Measurements from ENCODE around the gene MYL5.

Gene MYL5

DNA sequence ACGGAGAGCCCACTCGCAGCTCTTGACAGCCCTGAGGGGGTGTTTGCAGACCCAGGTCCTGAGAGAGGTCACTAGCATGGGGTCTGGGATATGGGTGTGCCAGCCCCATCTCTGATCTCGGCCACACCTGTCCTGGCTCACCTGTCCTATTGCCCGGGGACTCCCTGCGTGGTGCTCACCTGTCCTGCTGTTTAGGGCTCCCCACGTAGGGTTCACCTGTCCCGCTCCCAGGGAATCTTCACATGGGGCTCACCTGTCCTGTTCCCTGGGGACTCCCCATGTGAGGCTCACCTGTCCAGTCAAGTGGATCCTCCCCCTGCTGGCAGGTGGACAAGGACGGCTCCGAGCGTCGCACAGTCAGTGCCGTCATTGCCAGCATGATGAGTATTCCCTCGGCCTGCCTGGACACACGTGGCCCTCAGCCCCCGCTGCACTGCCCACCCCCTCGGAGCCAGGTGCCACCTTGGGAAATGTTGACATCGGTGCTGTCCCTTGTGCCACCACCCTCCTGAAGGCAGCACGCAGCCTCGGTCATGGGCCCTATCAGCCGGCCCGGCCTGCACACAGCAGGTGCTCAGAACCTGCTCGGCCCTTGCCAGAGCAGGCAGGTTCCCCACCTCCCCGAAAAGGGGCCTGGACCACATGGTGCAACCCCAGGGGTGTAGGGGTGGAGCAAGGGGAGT lies 8.3 kb downstream of the MYL5 start:
- Histone ChIP-seq H3K9ac (ENCODE audit: insufficient read length, low read depth) (no peak overlapping the region), H3K4me3 (ENCODE audit: insufficient read length, low read depth) (no peak overlapping the region), H3K9me3 (ENCODE audit: insufficient read depth, low read length) (no peaks in the 10 kb centered on the region), H3K27me3 (ENCODE audit: insufficient read depth, insufficient read length) (no peaks in the 10 kb centered on the region), H3K4me1 (ENCODE audit: insufficient read depth, insufficient read length) (peaks cover 41% of the 10 kb centered on the region), H3K36me3 (ENCODE audit: insufficient read depth, insufficient read length, low read length) (no peaks in the 10 kb centered on the region)
- DNase-seq (ENCODE audit: low read depth, low spot score): no peak
- TF ChIP-seq YY1 (IDR thresholded peaks at IDR 0.05; ENCODE audit: insufficient read depth, insufficient read length) (no peak), SUZ12 (IDR thresholded peaks at IDR 0.05; ENCODE audit: extremely low read depth, insufficient read depth, insufficient read length) (no peak), ZNF274 (IDR thresholded peaks at IDR 0.05; ENCODE audit: low read depth, low read length) (no peak)

DNA sequence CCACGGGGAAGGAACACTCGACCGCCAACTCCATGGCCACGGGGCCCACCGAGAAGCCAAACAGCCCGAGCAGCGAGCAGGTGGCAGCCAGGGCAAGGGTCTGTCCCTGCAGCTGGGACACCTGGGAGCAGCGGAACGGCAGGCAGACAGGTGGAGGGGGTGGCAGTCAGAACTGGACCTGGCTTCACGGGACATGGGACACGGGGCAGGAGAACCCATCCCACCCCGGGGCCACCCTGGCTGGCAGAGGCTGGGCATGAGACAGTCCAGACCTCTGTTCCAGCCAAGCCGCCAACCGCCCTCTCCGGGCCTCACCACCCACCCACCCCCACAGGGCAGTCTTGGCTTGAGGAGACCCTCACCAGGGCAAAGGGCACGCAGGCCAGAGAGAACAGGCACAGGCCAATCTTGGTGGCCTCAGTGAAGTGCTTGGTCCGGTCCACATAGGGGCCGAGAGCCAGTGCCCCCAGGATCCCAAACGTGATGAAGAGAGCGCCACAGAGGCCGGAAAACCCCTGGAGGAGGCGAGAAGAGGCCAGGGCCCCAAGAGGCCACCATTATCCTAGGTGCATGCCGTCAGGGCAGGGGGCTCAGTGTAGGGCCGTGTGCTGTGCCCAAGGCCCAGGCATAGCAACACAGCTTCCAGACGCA lies 9.0 kb downstream of the MYL5 start:
- no peaks in the 10 kb centered on the region for H3K9me3 ChIP-seq (ENCODE audit: insufficient read depth, low read length)
- no peak for DNase-seq (ENCODE audit: low read depth, low spot score)
- peaks cover 43% of the 10 kb centered on the region for H3K4me1 ChIP-seq (ENCODE audit: insufficient read depth, insufficient read length)
- H3K9ac ChIP-seq (ENCODE audit: insufficient read length, low read depth): peak overlapping the region; percentile 33
- no peaks in the 10 kb centered on the region for H3K27me3 ChIP-seq (ENCODE audit: insufficient read depth, insufficient read length)
- H3K4me3 ChIP-seq (ENCODE audit: insufficient read length, low read depth): no peak overlapping the region
- no peak for TF ChIP-seq SUZ12 (IDR thresholded peaks at IDR 0.05; ENCODE audit: extremely low read depth, insufficient read depth, insufficient read length)
- TF ChIP-seq ZNF274 (IDR thresholded peaks at IDR 0.05; ENCODE audit: low read depth, low read length): no peak
- no peak for TF ChIP-seq YY1 (IDR thresholded peaks at IDR 0.05; ENCODE audit: insufficient read depth, insufficient read length)
- H3K36me3 ChIP-seq (ENCODE audit: insufficient read depth, insufficient read length, low read length): no peaks in the 10 kb centered on the region

- Histone ChIP-seq H3K27me3 (ENCODE audit: insufficient read depth, insufficient read length) (no peaks in the 10 kb centered on the region), H3K4me1 (ENCODE audit: insufficient read depth, insufficient read length) (peaks cover 48% of the 10 kb centered on the region), H3K4me3 (ENCODE audit: insufficient read length, low read depth) (no peak overlapping the region), H3K9me3 (ENCODE audit: insufficient read depth, low read length) (no peaks in the 10 kb centered on the region), H3K9ac (ENCODE audit: insufficient read length, low read depth) (peak overlapping the region; percentile 36), H3K36me3 (ENCODE audit: insufficient read depth, insufficient read length, low read length) (no peaks in the 10 kb centered on the region)
- DNase-seq (ENCODE audit: low read depth, low spot score): peak; percentile 73
- no peak for TF ChIP-seq SUZ12 (IDR thresholded peaks at IDR 0.05; ENCODE audit: extremely low read depth, insufficient read depth, insufficient read length)
- TF ChIP-seq YY1 (IDR thresholded peaks at IDR 0.05; ENCODE audit: insufficient read depth, insufficient read length): no peak
- TF ChIP-seq ZNF274 (IDR thresholded peaks at IDR 0.05; ENCODE audit: low read depth, low read length): no peak
These were observed 9.8 kb downstream of the MYL5 start for GRCh38 chr4:683982-684622.

GRCh38 chr4:684623-685327 lies 10.4 kb downstream of the MYL5 start:
- no peaks in the 10 kb centered on the region for H3K27me3 ChIP-seq (ENCODE audit: insufficient read depth, insufficient read length)
- no peak for TF ChIP-seq ZNF274 (IDR thresholded peaks at IDR 0.05; ENCODE audit: low read depth, low read length)
- TF ChIP-seq YY1 (IDR thresholded peaks at IDR 0.05; ENCODE audit: insufficient read depth, insufficient read length): no peak
- no peak for TF ChIP-seq SUZ12 (IDR thresholded peaks at IDR 0.05; ENCODE audit: extremely low read depth, insufficient read depth, insufficient read length)
- no peaks in the 10 kb centered on the region for H3K9me3 ChIP-seq (ENCODE audit: insufficient read depth, low read length)
- H3K36me3 ChIP-seq (ENCODE audit: insufficient read depth, insufficient read length, low read length): no peaks in the 10 kb centered on the region
- H3K4me3 ChIP-seq (ENCODE audit: insufficient read length, low read depth): no peak overlapping the region
- no peak for DNase-seq (ENCODE audit: low read depth, low spot score)
- H3K4me1 ChIP-seq (ENCODE audit: insufficient read depth, insufficient read length): peaks cover 55% of the 10 kb centered on the region
- H3K9ac ChIP-seq (ENCODE audit: insufficient read length, low read depth): peak overlapping the region; percentile 36

DNA sequence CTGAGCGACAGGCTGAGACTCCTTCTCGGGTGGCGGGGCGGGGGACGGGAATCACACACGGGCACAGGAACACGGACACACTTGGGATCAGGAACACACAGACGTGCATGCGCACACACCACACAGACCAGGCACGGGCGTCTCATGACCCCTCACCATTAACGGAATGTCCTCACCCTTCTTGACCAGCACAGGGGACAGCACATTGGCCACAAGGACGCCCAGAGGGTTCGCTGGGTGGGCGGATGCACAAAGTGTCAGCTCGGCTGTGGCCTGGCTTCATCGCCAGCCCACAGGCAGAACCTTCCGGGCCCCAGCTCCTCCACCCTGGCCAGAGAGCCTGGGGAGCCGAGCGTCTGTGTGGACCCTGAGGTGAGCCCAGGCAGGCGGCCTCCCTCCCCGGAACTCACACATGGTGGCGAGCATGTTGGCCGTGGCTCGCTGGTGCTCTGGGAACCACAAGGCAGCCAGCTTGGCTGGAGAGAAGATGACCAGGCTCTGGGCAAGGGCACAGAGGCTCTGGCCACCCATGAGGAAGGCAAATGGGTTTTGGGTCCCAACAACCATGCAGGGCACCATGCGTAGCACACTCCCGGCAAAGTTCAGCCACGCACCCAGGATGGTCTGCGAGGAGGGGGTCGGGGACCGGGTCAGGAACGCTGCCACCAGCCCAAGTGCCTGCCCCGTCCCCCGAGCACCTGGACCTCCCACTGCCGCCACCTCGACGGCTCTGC lies 11.5 kb downstream of the MYL5 start:
- H3K4me1 ChIP-seq (ENCODE audit: insufficient read depth, insufficient read length): peaks cover 48% of the 10 kb centered on the region

DNA sequence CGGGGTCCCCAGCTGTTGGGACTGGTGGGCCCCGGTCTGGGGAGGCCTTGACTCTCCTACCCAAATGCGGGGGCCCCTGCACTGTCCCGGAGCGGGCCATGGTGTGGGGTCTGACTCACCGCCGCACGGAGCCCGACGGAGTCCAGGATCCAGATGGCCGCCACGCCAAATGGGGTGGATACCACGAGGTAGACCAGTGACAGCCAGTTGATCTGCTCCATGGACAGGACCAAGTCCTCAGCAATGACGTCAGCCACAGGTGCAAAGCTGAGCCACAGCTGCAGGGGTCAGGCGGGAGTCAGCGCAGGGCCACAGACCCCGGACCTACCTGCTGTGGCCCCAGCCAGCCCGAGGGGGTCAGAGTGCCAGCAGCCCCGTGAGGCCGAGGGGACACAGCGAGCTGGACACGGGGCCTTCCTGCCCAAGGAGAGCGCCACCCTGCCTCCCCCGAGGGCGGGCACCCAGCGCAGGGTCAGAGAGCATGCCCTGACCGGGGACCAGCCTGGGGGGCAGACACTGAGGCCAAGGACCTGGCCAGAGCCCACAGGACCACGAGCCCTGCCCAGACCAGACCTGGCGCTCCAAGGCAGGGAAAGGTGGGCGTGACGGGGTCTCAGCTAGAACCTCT lies 12.2 kb downstream of the MYL5 start:
- Histone ChIP-seq H3K36me3 (ENCODE audit: insufficient read depth, insufficient read length, low read length) (no peaks in the 10 kb centered on the region), H3K4me1 (ENCODE audit: insufficient read depth, insufficient read length) (peaks cover 47% of the 10 kb centered on the region), H3K4me3 (ENCODE audit: insufficient read length, low read depth) (no peak overlapping the region), H3K9ac (ENCODE audit: insufficient read length, low read depth) (peak overlapping the region; percentile 12), H3K27me3 (ENCODE audit: insufficient read depth, insufficient read length) (no peaks in the 10 kb centered on the region), H3K9me3 (ENCODE audit: insufficient read depth, low read length) (no peaks in the 10 kb centered on the region)
- DNase-seq (ENCODE audit: low read depth, low spot score): no peak
- TF ChIP-seq ZNF274 (IDR thresholded peaks at IDR 0.05; ENCODE audit: low read depth, low read length) (no peak), YY1 (IDR thresholded peaks at IDR 0.05; ENCODE audit: insufficient read depth, insufficient read length) (no peak), SUZ12 (IDR thresholded peaks at IDR 0.05; ENCODE audit: extremely low read depth, insufficient read depth, insufficient read length) (no peak)

More for the DNA sequence above, 11.5 kb downstream of the MYL5 start:
- no peak overlapping the region for H3K4me3 ChIP-seq (ENCODE audit: insufficient read length, low read depth)
- TF ChIP-seq YY1 (IDR thresholded peaks at IDR 0.05; ENCODE audit: insufficient read depth, insufficient read length) (no peak), ZNF274 (IDR thresholded peaks at IDR 0.05; ENCODE audit: low read depth, low read length) (no peak), SUZ12 (IDR thresholded peaks at IDR 0.05; ENCODE audit: extremely low read depth, insufficient read depth, insufficient read length) (no peak)
- no peaks in the 10 kb centered on the region for H3K36me3 ChIP-seq (ENCODE audit: insufficient read depth, insufficient read length, low read length)
- no peak overlapping the region for H3K9ac ChIP-seq (ENCODE audit: insufficient read length, low read depth)
- H3K9me3 ChIP-seq (ENCODE audit: insufficient read depth, low read length): no peaks in the 10 kb centered on the region
- H3K27me3 ChIP-seq (ENCODE audit: insufficient read depth, insufficient read length): no peaks in the 10 kb centered on the region
- DNase-seq (ENCODE audit: low read depth, low spot score): no peak
